ENCODE measurements around the gene ZSCAN20.

DNA sequence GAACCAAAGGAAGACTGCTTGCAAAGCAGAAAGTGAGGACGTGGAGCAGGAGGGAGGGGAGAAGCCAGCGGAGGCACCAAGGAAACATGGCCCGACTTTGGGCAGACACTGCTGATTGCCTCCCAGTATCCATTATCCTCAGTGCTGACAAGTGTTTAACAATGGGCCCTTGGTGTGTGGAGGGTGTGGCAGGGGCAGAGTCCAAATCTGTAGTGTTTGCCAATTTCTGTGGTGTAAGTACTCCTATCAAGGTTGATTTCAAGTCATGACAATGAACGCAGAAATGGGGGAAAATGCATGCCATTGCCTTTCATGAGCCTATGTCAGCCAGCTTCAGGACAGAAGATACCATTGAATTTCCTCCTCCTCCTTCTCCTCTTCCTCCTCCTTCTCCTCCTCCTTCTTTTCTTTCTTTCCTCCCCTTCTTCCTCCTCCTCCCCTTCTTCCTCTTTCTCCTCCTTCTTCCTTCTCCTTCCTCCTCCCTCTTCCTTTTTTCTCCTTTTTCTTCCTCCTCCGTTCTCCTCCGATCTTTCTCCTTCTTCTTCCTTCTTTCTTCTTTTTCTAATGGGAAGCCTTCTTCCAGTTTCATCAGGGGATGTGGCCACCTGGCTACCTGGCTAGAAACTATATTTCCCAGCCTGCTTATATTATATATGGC is 31.2 kb upstream of the ZSCAN20 start:
- TF ChIP-seq, protein P1, sequence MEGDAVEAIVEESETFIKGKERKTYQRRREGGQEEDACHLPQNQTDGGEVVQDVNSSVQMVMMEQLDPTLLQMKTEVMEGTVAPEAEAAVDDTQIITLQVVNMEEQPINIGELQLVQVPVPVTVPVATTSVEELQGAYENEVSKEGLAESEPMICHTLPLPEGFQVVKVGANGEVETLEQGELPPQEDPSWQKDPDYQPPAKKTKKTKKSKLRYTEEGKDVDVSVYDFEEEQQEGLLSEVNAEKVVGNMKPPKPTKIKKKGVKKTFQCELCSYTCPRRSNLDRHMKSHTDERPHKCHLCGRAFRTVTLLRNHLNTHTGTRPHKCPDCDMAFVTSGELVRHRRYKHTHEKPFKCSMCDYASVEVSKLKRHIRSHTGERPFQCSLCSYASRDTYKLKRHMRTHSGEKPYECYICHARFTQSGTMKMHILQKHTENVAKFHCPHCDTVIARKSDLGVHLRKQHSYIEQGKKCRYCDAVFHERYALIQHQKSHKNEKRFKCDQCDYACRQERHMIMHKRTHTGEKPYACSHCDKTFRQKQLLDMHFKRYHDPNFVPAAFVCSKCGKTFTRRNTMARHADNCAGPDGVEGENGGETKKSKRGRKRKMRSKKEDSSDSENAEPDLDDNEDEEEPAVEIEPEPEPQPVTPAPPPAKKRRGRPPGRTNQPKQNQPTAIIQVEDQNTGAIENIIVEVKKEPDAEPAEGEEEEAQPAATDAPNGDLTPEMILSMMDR (IDR thresholded peaks at IDR 0.05): no peak
- TF ChIP-seq POLR2A (IDR thresholded peaks at IDR 0.05): no peak

Measured in uterus (tissue), 2 donors.